ENCODE data around the gene SLC39A1.

DNA sequence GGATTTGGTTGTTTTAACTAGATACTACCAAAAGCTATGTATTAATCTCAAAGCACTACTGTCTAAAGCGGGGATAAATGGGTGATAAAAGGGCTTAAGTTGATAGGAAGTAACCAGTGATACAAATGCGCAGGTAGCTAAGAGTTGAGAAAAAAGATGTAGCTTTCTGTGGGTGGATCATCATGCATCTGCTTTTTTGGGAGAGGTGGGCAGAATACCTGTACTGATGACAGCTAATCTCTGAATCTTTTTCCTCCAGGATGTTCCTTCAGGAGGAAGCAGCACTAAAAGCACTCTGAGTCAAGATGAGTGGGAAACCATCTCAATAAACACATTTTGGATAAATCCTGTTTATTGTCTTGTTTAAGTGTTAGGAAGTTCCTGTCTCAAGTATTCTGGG lies 28.5 kb upstream of the SLC39A1 start:
- TF ChIP-seq GATA2 (IDR thresholded peaks at IDR 0.05; ENCODE audit: low read depth, low read length) (no peak), GATA3 (IDR thresholded peaks at IDR 0.05; ENCODE audit: low read depth, low read length) (no peak)

Measured in SH-SY5Y (cell line).